Left renal cortex interstitium (tissue), 4 donors: Measurements from ENCODE around the gene SLC1A4. TPM values are rescaled to one million over a fixed set of nuclear protein-coding genes. Genes with fewer than 3 reads are reported as not detected.
"Not testable (repeated sequence)": the region's sequence is repeated elsewhere in the genome, so short reads cannot be mapped to it uniquely, and the experiment has no call there.

Experiments
- DNase-seq, 4 donors: peaks; one replicate each; pipeline ENCODE4 v3.0.0-alpha.2; 2013; ENCODE audit warnings: low read depth in 4 of 4, low spot score in 2 of 4, missing footprints in 1 of 4
- polyA plus RNA-seq, 4 donors: library from polyadenylated mRNA; unstranded; fragments of 120-200 nt; gene quantifications; one replicate each; pipeline ENCODE4 v1.2.1, GENCODE V29; 2013; ENCODE audit not compliant: insufficient read length in 4 of 4

The SLC1A4 gene
- polyA plus RNA-seq, 4 donors = 6.4 to 9.2 (median 7.9) TPM

DNA sequence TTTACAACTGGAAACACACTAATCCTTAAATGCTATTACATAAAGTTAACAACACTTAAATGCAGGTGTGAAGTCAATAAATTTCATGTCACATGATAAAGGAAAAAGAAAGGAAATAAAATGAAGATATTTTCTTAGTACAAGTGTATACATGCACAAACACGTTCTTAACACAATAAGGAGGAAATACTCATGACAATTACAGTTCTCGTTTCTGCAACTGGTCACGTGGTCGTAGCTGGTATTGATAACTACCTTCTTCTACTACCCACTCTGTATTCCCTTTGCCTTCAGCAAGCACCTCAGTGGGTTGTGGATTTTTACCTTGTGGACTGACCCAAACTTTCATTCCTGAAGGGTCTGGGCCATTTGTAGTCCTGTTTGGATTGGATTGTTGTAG is 26.1 kb upstream of the SLC1A4 start:
- DNase-seq = not testable (repeated sequence)

DNA sequence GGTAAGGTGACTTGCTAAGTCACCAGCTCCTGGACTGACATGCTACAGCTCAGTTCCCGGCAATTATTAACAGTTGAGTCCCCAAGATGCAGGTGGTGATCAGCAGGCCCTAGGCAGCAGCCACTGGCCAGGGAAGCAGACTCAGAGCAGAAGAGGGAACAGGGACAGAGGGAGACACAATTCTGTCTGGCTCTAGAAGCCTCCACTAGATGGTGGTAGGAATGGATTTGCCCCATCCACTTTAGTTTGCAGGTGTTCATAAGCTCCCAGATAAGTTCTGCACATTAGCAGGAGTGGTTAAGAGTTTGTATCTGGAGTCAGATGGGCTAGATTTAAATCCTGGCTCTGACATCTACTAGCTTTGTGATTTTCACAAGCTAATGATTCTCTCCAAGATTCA is 25.5 kb upstream of the SLC1A4 start:
- DNase-seq = no peak

DNA sequence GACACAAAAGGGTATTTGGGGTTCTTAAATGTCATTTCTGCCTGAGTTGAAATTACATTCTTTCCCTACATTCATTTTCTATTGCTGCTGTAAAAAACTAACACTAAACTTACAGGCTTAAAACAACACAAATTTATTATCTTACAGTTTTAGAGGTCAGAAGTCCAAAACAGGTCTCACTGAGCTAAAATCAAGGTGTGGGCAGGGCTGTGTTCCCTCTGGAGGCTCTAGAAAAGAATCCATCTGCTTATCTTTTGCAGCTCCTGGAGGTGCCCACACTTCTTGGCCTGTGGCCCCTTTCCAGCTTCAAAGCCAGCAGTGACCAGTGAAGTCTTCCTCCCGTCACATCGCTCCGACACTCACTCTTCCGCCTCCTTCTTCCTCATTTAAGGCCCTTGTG is 23.2 kb upstream of the SLC1A4 start:
- DNase-seq = no peak

DNA sequence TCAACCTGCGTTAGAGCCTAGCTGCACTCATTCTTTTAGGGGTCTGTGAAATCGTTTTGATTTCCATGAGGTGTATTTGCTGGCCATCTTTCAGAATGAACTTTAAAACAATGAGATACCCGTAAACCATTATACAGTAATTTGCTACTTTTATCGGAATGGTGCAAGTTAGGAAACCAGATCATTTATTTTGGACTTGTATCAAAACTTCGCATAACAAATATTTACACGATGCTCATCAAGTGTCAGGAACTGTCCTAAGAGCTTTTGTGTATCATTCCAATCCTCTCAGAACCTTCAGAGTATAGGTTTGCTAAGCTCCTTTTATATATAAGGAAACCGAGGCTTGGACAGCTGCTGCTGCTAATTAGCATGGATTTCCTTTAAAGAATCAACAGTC is 22.4 kb upstream of the SLC1A4 start:
- DNase-seq = no peak

DNA sequence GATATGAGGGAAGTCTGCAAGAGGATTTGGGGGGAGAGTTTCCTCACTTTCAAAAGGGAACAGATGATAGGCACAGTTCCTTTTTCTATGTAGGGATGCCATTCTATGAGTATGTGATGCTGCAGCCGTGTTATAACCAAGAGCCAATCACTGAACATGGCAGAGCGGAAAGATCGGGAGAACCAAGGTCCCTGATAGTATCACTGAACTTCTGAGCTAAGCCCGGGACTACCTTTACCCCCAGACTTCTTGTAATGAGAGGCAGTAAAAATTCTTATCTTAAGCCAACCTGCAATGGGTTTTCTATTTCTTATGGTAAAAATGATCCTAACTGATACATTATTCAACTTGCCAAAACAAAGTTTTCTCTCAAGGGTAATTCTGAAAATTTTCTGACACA is 21.6 kb upstream of the SLC1A4 start:
- no peak for DNase-seq

DNA sequence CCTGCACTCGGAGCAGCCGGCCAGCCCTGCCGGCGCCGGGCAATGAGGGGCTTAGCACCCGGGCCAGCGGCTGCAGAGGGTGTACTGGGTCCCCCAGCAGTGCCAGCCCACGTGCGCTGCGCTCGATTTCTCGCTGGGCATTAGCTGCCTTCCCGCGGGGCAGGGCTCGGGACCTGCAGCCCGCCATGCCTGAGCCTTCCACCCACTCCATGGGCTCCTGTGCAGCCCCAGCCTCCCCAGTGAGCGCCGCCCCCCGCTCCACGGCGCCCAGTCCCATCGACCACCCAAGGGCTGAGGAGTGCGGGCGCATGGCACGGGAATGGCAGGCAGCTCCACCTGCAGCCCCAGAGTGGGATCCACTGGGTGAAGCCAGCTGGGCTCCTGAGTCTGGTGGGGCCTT is 20.1 kb upstream of the SLC1A4 start:
- DNase-seq = not testable (repeated sequence)

DNA sequence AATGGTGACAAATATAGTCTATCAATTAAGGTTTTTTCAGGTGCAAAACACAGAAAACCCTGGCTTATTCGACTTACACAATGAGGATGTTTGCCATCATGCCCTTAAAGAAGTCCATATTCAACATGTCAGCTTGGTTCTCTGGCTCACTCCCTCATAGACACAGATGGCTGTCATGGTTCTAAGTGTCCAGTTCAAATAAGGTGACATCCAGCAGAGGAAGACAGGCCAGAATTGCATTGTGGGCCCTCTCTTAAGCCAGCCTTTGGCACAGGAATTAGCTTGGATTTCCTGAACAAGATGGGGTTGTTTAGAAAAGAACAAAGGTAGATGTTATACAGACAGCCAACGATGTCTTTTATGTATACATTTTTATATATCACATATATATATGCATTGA is 18.7 kb upstream of the SLC1A4 start:
- DNase-seq = no peak

DNA sequence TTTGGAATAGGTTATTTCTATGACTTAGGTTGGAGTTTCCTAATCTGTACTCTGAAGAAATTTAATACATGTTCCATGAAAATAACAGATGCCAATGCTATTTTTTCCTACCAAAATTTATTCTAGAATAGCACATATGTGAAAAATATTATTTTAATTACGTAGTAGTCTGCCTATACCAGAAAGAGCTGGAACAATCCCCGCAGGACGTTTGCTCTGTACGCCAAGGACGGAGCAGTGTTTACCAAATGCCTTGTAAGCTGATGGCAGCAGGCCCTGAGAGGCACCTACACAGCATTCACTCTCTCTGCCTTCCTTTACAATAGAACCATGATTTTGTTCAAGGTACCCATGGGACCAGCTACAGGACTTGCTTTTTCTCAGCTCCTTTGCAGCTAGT is 16.8 kb upstream of the SLC1A4 start:
- DNase-seq = no peak

DNA sequence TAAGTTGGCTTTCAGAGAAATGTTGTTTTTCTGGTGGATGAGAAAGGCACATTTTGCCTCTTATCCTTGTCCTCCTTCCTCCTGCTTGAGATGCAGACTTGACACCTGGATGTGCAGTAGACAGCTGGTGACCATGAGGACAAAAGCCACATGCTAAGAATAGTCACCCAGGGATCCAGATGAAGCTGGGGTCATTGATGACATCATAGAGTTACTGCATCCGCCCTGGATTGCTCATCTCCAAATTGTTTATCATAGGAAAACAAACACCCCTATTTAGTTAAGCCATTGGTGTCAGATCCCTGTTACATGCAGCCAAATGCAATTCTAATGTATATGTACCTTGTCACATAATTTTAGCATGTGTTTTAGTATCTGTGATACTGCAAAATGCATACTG is 16.3 kb upstream of the SLC1A4 start:
- no peak for DNase-seq

DNA sequence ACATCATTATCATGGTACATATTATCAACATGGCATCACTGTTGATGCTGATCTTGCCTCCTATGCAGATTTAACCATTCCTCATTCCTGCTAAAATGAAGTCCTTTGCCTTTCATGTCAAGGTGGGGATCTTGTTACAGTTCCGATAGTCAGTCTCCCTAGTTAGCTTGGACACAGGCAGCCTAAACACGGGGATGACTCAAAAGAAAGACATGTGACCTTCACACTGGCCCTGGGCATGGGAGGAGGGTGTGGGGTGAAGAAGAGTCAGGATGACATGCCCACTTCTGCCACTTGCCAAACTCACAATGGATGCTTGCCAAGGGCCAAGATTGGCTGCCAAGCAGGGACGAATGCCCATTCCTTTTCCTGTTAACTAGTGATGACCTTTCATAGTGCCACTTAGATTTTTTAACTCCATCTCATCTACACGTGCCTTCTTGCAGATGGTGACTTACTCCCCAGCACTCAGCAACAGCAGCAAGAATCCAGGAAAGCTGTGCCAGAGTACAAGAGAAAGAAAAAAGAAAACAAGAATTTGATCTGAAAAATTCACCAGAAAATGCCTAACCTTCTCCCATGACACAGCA is 13.9 kb upstream of the SLC1A4 start:
- no peak for DNase-seq

DNA sequence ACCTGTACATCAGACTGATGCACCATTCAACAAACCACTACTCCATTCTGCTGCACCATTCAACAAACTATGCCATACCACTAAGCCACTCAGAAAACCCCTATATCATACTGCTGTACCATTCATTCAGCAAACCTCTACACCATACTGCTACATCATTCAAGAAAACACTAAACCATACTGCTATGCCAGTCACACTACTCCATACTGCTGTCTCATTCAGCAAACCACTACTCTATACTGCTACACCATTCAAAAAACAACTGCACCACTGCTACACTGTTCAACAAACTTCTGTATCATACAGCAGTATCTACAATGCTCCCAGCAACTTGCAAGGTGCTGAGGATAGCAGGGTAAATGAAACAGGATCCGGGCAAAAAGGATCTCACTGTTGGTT is 12.9 kb upstream of the SLC1A4 start:
- no peak for DNase-seq

DNA sequence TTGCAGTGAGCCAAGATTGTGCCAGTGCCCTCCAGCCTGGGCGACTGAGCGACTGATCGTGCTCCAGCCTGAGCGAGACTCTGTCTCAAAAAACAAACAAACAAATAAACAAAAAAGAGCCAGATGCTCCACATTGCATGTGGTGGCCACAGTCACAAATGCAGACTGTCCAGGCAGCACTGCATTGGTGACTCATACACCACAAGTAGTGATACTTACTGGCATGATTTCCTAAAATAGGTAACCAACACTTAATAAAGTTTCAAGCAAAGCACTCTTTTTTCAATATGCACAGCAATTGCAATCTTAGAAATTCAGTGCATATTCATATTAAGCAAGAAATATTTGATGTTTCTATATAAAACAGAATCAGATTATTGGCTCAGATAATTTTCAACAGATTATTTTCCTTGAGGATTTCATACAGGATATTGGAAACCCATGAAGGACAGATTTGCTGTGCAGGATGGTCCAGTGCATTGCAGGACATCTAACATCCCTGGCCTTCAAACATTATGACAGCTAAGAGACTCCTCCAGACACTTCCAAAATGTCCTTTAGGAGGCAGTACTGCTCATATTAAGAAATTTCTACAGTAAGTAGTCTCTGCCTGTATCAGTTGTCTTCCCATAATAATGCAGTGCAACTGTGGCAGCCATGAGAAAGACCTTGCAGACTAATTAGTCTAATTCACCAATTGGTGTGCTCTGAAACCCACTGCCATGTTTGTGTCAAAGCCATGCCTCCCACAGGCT is 10.5 kb upstream of the SLC1A4 start:
- DNase-seq = no peak

DNA sequence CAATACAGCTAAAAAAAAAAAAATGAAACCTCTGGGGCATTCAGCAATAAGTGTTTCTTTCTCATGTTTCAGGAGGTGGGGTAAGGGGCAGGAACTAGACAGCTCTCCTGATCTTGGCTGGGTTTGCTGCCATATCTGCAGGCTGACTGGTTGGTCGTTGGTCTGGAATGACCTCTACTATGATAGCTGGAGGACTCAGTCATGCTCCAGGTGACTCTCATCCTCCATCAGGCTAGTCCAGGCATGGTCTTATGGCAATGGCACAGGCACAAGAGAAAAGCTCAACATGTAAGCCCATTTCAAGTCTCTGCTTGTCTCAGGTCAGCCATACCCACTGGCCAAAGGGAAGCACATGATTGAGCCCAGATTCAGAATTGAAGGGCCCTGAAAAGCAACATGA is 9.5 kb upstream of the SLC1A4 start:
- no peak for DNase-seq

DNA sequence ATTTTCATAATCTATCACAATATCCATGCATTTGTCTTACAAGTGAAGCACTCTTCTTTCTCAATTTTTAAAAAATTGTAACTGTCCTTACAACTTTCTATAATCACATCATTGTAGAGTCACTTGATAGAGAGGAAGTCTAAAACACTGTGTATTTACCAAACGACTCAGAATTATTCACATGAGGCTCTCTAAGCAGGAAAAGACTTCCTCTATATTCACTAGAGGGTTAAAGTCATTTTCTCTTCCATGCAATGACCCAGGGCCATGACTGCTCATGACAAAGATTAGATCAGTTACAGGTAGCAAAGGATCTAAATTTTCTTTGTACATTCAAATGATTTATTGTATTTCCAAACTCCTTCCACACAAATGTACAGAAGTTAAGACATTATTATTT is 9.0 kb upstream of the SLC1A4 start:
- DNase-seq = no peak

DNA sequence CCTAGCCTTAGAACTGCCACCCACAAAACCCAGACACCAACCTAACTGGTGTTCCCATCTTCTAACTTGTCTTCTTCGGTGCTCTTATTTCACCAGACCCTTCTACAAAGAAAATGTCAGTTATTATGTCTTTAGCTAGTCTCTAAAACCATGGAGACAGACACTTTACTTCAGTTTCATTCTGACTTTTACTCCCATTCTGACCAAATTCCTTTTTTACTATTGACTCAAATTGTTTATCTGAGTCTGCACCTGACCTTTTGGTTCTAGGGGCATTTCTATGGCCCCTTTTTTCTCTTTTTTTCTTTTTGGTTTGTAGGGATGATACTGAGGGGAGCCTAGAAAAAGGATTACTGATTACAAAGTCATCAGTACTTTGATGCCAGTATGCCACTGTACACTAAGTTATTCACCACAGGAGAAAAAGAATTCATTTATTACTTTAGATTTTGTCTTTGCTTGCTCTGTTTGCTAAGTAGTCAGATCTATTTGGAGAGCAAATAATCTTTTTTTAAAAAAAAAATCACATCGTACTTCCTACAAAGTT is 6.8 kb upstream of the SLC1A4 start:
- DNase-seq = no peak

DNA sequence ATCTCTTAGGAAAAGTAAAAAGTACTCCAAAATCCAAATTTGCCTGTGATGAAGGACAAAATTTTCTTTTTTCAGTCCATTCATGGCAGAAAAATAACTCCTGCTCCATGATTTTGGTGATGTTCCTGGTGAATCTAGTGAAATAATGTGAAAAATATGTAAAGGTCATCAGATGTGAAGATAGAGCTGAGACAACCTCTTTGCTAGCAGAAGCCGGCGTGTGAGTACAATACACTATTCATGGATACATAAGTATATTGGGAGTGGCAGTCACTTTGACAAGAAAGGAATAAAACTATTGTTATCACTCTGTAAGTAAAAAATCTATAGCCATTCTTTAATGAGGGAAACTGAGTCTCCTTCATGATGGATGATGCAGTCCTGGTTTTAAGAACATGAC is 6.3 kb upstream of the SLC1A4 start:
- no peak for DNase-seq

DNA sequence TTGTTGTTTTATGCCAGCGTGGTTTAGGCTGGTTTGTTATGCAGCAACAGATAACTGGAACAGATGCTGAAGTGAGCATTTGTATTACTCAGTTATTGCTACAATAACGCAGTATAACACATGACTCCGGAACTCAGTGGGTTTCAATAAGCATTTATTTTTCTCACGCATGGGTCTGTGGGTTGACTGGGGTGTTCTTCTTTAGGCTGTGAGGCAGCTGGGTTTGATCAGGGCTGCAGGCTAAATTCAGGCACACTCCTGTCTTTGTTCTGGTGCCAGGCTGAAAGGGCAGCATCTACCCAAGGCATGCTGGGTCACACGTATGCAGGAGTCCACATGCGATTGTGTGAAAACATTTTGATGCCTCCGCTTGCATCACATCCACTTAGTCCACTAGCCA is 3.8 kb upstream of the SLC1A4 start:
- DNase-seq = no peak

DNA sequence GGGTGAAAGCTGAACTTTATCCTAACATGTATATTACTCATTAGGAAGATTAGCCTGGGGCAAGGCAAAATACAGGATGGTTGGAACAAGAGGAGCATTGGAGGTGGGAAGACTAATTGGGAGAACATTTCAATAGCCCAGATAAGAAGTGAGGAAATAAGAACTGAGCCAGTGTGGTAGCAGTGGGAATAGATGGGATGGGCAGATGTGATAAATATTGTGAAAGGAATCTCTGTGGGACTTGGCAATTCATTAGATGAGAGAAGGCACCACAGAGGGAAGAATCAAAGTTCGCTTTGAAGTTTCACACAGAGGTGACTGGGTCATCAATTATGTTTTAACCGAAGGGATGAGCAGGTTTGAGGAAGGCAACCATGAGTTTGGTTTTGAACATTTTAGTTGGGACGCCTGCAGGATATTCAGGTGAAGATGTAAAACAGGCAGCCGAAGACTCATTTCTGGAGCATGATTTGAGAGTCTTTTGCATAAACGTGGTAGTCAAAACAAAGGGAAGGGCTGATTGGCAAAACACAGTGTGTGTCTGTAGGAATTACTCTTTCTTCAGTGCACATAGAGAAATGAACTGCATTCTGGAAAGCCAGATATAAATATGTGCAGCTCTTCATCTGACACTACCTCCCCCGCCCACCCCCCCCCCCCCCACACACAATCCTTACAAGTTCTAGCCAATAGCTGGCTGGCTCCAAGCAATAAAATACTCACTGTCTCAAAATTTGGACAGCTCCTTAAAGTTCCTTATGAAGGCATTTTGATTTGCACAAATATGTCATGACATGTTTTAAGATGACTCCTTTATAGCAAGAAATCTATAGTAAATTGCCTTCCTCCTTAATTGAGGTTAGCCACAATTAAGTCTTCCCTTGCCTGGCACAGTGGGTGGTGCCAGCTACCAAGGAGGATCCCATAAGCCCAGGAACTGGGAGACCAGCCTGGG is 1.9 kb upstream of the SLC1A4 start:
- no peak for DNase-seq

DNA sequence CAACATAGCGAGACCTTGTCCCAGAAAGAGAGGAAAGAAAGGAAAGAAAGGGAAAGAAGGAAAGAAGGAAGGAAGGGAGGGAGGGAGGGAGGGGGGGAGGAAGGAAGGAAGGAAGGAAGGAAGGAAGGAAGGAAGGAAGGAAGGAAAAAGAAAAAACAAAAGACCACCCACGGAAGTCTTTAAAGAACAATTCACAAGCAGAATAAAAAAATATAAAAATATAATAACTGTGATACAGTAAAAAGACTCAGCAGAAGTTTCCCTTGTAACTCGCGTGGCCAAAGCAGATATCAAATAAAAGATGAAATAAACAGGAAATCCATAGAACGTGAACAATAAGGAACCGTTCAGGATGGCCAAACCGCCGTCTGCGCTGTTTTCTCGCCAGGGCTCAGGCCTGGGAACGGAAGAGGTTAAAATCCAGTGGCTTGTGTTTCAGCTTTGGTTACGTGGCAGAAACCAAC is 1.2 kb upstream of the SLC1A4 start:
- no peak for DNase-seq

DNA sequence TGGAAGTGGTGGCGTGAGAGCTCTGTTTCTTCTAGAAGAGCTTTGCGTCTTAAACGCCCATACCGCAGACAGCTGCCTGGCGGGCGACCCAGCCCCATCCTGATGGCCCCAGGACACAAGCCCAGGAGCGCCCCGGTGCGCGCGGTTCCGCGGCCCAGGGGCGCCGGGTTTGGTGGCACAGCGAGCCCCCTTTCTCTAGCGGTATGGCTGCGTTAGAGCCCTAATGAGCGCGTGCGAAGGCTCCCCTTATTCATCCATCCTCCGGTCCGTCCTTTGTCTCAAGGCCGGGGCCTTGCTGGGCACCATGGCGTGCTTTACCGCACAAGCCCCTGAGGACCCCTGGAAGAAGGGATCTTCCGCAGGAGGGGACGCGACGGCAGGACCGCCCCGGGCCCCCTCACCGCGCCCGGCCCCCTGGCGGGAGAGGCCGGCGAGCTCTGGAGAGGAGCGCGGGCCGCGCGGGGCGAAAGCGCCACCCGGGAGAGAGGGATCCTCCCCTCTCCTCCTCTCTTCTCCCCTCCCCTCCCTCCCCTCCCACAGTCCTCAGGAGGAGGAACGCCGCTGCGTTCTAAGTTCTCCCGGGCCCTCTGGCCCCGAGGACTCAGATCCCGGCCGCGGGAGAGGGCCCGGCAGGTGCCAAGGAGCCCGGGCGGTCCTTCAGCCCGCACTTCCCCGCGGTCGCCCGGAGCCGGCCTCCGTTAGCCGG is 626 bp upstream of the SLC1A4 start:
- DNase-seq = peak; percentile 51 to 75 (median 68)
